GM12872 (cell line): ENCODE measurements around the gene THAP11.

Experiments used
- TF ChIP-seq, protein P1 (sequence below): IDR thresholded peaks from 3 replicates; pipeline ENCODE4 v1.5.1; 2011; ENCODE audit warnings: low read depth, mild to moderate bottlenecking, low read length, moderate library complexity; ENCODE audit not compliant: insufficient read depth

Gene THAP11

DNA sequence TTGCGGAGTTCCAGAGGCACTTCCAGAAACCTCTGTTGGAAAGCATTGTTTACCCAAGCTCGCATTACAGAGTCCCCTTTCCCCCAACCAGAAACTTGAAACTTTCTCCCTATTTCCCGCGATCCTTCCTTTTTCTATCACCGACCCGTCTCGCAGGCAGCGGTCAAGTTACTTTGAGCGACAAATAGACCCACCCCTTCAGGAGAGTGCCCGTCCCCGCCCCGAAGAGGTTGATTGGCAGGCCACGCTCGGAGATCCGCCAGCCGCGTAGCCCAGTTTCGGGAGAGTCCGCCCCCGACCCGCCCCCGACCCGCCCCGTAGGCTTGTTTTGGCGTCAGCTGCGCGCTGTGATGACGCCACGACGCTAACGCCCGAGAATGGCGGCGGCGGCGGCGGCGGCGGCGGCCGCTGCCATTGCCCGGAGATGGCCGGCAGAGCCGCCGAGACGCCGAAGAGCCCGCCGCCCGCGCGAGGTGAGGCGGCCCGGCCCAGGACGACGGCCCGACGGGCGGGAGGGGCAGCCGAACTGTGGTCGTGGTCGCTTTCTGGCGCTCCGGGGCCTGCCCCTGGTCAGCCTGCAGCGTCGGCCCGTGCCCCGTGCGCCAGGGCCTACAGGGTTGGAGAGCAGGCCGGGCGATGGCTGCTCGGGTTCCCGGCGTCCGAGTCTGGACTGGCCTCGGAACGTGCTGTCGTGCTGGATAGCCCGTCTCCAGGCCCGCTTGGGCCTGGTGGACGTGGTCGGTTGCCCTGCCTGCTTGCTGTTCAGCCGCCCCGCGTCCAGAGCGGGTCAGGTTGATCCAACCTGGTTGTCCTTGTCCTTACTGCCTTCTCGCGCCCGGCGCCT is 51.0 kb downstream of the THAP11 start, which contains the start of gene PSKH1:
PSKH1 (plus strand) TSS at position 356 of the 844 bp plus-strand sequence. CDS start 15,496 bp downstream, outside the sequence.
- TF ChIP-seq, protein P1, sequence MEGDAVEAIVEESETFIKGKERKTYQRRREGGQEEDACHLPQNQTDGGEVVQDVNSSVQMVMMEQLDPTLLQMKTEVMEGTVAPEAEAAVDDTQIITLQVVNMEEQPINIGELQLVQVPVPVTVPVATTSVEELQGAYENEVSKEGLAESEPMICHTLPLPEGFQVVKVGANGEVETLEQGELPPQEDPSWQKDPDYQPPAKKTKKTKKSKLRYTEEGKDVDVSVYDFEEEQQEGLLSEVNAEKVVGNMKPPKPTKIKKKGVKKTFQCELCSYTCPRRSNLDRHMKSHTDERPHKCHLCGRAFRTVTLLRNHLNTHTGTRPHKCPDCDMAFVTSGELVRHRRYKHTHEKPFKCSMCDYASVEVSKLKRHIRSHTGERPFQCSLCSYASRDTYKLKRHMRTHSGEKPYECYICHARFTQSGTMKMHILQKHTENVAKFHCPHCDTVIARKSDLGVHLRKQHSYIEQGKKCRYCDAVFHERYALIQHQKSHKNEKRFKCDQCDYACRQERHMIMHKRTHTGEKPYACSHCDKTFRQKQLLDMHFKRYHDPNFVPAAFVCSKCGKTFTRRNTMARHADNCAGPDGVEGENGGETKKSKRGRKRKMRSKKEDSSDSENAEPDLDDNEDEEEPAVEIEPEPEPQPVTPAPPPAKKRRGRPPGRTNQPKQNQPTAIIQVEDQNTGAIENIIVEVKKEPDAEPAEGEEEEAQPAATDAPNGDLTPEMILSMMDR = no peak
